Erythroblast (primary cell): ENCODE measurements around the gene ADGRE2.

Experiments used
- DNase-seq, 2 experiments: peaks; one replicate each; lab custom pipeline; 2025; lab: John Stamatoyannopoulos, UW
- GATA1 ChIP-seq: IDR thresholded peaks from 2 replicates; pipeline ENCODE4 v1.6.1; 2011; ENCODE audit warnings: low read depth, mild to moderate bottlenecking, control low read depth, low read length, moderate library complexity
- POLR2A ChIP-seq: IDR thresholded peaks from 2 replicates; pipeline ENCODE4 v1.6.1; 2011; ENCODE audit warnings: mild to moderate bottlenecking, low read length

ADGRE2 gene

DNA sequence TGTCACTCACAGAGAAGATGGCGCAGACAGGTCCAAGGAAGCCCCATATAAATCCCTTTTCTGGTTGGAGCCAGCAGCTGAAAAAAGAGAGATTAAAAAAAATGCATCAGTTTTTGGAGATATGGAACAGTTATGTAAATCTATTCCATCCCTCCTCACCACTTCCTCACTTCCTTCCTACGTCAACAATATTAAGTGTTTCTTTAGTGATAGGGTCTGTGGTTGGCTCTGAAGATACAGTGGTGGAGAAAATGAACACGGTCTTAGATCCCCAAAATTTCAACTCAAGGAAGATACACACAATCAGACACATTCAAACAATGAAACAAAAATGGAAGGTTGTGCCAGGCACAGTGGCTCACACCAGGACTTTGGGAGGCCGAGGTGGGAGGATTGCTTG is 31.5 kb downstream of the ADGRE2 start:
- TF ChIP-seq POLR2A (no peak), GATA1 (no peak)
- DNase-seq = no peak

DNA sequence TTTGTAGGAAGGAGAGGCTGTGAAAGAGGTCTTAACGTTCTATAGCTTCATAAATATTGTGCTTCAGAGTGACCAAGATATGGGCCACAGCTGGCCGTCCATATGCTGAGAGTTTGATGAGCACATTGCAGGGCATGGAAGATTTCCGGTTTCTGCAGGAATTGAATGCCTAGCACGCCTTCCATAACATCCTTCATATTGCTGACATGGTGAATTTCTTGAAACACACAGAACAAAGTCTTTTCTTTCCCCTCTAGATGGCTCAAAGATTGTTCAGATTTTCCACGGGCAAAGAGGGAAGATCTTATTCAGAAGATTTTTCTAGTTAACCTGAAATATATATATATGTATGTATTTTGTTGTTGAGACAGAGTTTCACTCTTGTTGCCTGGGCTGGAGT is 42.4 kb downstream of the ADGRE2 start:
- TF ChIP-seq GATA1 = no peak
- TF ChIP-seq POLR2A = no peak
- DNase-seq = no peak

DNA sequence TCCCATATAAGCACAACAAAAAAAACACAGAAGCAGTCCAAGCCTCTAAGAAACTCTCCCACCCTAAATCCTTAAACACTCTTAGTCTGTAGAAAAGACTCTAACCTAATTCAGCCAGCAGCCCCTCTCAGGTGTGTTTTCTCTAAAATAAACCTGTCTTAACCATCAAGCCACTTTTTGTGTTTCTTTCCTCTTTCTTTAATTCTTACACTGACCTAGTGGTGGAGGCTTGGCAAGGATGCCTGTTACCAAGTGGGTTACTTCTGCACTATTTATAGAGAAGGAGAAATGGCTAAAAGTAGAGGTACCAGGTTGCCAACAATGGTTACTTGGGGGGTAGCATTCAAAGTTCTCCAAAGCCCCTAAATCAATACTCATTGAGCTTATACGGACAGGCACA is 44.8 kb downstream of the ADGRE2 start:
- DNase-seq = no peak
- TF ChIP-seq GATA1 (no peak), POLR2A (no peak)

DNA sequence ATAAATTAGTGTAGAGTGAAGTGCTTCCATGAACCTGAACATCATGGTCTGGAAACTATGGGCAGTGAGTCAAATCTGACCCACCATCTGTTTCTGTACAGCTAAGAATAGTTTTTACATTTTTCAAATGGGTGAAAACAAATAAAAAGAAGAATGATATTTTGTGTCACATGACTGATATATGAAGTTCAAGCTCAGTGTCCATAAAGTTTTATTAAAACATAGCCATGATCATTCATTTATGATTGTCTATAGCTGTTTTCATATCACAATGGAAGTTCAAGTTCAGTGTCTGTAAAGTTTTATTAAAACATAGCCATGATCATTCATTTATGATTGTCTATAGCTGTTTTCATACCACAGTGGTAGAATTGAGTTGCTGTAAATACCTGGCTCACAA is 45.9 kb downstream of the ADGRE2 start:
- no peak for DNase-seq
- TF ChIP-seq GATA1 (no peak), POLR2A (peak; percentile 5)

DNA sequence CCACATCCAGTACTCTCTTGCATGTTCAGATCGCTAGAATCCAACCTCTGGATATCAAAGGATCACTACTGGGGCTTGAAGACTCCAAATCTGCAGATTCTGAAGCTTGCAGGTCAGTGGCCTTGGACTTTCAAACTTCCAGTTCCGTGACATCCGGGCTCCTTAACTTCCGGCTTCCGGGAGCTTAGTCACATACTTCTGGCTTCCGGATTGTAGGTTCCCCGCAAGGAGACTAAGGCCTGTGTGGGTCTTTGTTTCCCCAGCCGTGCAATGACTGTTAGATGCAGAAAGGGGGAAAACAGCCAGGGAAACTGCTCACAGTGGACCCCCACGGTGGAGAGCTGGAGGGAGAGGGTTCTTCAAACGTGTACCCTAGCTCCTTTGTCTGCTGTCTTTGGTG is 47.2 kb downstream of the ADGRE2 start:
- DNase-seq = no peak
- TF ChIP-seq GATA1 = no peak

DNA sequence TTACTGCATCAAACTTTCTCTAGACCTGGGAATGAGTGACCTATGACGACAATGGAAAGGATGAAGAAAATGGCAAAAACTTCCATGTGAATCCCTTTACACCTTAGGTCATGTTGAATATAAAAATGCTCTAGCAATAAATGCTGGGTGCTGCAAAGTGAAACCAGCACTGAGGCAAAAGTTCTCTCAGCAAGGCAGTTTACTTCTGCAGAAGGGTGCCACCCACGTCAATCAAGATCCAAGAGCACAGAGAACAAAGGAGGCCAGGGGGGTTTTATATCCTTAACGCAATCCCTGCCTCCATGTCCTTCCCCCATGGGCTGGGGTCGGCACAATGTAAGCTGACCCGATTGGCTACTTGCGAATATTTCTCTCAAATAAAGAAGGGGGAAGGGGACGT is 49.8 kb downstream of the ADGRE2 start:
- no peak for DNase-seq
- no peak for TF ChIP-seq GATA1
- TF ChIP-seq POLR2A = no peak

GRCh38 chr19:14722127-14722526 is 56.2 kb downstream of the ADGRE2 start:
- DNase-seq = no peak
- TF ChIP-seq GATA1 = no peak
- no peak for TF ChIP-seq POLR2A

GRCh38 chr19:14719162-14719561 is 59.2 kb downstream of the ADGRE2 start:
- TF ChIP-seq GATA1 = no peak
- no peak for TF ChIP-seq POLR2A
- no peak for DNase-seq

GRCh38 chr19:14718522-14719116 is 59.7 kb downstream of the ADGRE2 start:
- DNase-seq = peak; percentile 15 to 18
- TF ChIP-seq GATA1 (no peak), POLR2A (no peak)

- no peak for TF ChIP-seq POLR2A
- no peak for TF ChIP-seq GATA1
- no peak for DNase-seq
These were observed 62.5 kb downstream of the ADGRE2 start for GRCh38 chr19:14715841-14716240.

GRCh38 chr19:14704450-14704849 is 73.9 kb downstream of the ADGRE2 start:
- TF ChIP-seq GATA1 = no peak
- TF ChIP-seq POLR2A = no peak
- no peak for DNase-seq

DNA sequence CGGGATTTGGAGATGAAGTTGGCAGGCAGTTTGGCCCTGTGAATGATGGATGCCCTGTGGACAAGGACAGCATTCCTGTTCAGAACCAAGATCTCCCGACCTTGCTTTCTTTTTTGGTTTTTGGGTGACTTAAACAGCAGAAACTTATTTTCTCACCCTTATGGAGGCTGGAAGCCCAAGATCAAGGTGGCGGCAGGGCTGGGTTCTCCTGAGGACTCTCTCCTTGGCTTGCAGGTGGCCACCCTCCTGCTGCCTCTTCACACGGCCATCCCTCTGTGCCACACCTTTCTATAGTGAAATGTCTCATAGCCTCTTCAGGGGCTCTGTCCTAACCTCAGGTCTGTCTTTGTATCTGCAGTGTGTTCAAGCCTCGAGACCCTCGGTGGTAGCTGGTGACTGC is 74.5 kb downstream of the ADGRE2 start:
- no peak for DNase-seq
- TF ChIP-seq GATA1 (no peak), POLR2A (no peak)

DNA sequence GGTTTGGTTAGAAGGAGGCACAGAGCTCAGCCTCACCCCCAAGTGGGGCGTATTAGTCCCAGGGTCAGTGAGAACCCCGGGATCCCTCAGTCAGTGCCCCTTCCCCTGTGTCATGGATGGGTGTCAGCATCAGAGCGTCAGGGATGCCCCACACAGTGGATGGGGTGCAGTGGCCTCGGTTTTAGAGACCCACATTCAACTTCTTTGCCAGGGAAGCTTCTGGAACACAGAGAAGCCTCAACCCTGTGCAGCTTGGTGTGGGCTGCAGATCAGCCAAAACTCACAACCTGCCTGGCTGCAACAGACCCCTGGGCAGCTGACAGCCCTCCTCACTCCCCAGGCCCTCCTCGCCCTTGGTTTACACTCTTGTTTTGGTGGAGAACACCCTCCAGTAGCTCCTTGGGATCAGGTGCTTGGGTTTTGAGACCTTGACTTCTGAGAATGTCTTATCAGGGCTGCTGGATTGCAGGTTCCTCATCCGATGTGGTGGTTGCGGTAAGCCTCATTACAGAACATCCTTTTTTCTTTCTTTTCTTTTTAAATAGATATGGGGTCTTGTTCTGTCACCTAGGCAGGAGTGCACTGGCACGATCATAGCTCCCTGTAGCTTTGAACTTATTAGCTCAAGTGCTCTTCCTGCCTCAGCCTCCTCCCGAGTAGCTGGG is 77.5 kb downstream of the ADGRE2 start:
- TF ChIP-seq GATA1 (no peak), POLR2A (no peak)
- no peak for DNase-seq

GRCh38 chr19:14699641-14700040 is 78.7 kb downstream of the ADGRE2 start:
- no peak for DNase-seq
- no peak for TF ChIP-seq POLR2A
- TF ChIP-seq GATA1 = no peak

DNA sequence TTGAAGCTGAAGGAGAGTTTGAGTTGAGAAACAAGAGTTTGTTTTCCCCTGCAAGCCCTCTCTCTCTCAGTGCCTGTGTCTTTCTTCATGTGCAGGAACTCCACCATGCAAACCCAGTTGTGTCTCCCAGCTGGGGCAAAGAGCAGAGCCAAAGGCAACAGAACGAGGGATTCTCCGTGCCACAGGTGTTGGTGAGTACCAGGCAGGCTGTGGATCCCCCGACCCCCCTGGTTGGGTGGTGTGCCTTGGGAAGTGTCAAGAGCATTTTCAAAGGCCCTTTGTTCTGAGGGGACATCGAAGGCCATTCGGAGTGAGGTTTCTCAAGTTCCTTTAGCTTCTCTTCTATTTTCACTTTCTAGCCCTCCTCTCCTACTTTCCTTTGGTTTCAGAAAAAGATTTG is 82.9 kb downstream of the ADGRE2 start:
- DNase-seq = no peak
- no peak for TF ChIP-seq GATA1
- no peak for TF ChIP-seq POLR2A

DNA sequence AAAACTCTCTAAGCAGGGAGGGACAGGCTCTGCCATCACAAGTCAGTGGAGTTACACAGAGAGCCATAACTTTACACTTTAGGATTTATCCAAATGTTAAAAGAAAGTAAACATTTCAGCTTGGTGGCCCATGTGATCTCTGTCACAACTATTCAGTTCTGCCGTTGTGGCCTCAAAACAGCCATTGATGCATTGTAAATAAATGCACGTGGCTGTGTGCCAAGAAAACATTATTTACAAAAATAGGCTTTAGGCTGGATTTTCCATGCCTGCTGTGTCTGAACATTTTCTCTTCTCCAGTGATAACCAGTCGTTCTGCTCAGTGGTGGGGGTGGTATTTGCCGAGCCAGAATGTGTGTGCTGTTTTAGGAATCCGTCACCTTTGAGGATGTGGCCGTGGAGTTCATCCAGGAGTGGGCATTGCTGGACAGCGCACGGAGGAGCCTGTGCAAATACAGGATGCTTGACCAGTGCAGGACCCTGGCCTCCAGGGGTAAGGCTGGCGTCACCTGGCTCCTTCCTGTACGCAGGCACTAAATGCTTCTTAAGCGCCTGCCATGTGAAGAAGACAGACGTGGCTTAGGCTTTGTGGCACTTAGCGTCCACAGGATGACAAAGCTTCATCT is 83.6 kb downstream of the ADGRE2 start:
- no peak for DNase-seq
- no peak for TF ChIP-seq GATA1
- no peak for TF ChIP-seq POLR2A
